HG02973 (cell line): Measurements from ENCODE around the gene ANKDD1B.
"Not testable (repeated sequence)": the region's sequence is repeated elsewhere in the genome, so short reads cannot be mapped to it uniquely, and the experiment has no call there.

Experiments
- ATAC-seq: cut with Tn5 transposase; IDR thresholded peaks from one replicate; pipeline ENCODE4 v1.9.1; 2021; ENCODE audit warnings: moderate library complexity; ENCODE audit not compliant: unreplicated experiment

Gene ANKDD1B

DNA sequence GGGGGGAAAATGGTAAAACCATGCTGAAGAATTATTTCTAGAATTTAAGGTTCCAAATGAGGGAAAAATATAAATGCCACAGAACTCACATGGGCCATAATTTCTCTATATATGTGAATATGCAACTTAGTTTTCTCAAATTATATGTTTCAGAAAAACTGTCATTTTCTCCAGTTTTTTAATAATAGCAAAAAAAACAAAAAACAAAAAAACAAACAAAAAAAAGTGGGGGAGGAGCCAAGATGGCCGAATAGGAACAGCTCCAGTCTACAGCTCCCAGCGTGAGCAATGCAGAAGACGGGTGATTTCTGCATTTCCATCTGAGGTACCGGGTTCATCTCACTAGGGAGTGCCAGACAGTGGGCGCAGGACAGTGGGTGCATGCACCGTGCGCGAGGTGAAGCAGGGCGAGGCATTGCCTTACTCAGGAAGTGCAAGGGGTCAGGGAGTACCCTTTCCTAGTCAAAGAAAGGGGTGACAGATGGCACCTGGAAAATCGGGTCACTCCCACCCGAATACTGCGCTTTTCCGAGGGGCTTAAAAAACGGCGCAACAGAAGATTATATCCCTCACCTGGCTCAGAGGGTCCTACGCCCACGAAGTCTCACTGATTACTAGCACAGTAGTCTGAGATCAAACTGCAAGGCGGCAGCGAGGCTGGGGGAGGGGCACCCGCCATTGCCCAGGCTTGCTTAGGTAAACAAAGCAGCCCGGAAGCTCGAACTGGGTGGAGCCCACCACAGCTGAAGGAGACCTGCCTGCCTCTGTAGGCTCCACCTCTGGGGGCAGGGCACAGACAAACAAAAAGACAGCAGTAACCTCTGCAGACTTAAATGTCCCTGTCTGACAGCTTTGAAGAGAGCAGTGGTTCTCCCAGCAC, 84.5 kb downstream of the ANKDD1B start:
- not testable (repeated sequence) for ATAC-seq

DNA sequence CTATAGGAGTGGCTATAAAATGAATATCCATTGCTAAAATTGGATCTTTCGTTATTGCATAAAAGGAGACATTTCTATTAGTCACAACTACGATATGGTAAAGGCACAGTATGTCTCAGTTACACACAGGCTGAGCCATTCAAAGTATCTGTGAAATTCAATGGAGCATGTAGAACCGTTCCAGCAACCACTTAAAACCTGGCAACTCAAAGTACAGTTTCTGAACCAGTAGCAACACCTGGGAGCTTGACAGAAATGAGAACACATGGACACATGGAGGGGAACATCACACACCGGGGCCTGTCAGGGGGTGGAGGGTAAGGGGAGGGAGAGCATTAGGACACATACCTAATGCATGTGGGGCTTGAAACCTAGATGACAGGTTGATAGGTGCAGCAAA, 90.6 kb downstream of the ANKDD1B start:
- ATAC-seq, result no peak

DNA sequence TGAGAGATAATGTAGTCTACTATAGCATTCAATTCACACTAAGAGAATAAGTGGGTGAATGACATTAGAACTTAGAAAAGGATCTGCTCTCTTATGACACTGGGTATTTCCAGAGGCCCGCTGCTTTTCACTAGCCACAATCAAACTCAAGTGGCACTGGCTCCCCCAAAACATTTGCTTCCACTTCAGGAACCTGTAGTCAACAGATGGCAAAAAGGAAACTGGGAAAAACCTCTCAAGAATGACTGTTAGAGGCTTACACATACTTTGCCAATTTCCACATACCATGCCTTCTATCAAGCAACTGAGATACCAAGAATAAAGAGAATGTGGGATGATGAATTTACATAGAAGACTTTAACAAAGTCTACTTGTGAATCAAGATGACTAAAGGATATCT, 94.8 kb downstream of the ANKDD1B start:
- ATAC-seq, result no peak

DNA sequence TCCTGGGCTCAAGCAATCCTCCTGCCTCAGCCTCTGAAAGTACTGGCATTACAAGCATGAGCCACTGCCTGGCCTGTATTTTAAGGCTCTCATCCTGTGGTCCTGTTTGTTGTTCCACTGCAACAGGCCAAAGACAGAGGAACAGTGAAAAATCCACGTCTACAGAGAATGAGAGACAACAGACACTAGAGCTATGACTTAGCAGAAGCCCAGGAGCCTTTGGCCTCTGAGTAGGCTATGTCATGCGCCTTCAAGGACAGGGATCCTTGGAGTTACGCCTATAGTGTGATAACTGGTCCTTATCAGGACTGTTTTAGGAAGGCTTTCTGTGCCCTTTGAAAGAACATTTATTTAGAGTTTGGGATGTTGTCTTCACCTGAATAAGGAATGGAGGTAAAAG, 95.5 kb downstream of the ANKDD1B start:
- ATAC-seq, result no peak

DNA sequence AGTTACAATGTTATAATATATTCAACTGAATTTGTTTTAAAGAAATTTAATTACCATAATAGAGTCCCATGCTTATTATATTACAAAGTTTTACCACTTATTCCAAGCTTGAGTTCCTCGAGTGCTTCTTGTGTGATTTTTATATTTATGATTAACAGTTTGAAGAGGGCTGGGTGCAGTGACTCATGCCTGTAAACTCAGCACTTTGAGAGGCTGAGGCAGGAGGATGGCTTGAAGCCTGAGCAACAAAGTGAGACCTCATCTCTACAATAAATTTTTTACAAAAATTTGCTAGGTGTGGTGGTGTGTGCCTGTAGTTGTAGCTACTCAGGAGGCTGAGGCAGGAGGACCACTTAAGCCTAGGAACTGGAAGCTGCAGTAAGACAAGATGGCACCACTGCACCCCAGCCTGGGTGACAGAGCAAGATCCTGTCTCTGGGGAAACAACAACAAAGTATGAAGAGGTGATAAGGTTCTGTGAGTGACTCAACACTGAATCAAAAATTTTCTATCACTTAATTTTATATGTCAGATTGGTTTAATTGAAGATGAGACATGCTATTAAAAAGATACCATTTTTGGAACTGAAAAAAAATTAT, 96.8 kb downstream of the ANKDD1B start:
- ATAC-seq, result no peak

DNA sequence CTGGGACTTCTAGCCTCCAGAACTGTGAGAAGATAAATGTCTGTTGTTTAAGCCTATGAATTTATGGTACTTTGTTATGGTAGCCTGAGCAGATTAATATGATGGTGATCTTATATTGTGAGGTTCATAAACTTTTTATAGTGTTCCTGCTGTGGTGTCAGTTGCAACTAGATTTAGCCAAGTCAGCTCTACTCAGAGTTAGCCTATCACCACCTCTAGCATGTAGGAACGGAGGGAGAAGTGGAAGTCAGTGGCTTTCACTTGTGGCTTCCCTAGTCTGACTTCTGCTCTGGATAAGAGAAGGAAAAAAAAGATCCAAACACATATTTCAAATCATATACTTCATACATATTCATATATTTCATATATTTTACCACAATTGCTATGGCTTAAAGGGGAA, 99.4 kb downstream of the ANKDD1B start:
- no peak for ATAC-seq

DNA sequence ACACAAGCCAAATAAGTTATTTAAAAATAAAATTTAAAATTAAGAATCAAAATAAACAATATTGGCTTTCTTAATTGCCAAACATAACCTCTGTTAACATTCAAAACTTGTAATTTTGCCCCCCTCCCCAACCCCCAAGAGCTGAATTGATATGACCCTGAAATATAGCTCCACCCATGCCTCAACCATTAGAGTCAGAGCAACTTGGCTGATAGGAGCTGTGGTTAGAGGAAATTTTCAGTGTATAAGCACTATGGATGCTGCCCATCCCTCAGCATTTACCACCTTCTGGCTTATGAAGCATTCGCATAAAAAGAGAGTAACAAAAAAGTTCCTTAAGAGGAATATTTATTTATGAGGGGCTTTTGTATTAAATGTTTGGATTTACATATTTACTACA, 99.9 kb downstream of the ANKDD1B start:
- no peak for ATAC-seq

DNA sequence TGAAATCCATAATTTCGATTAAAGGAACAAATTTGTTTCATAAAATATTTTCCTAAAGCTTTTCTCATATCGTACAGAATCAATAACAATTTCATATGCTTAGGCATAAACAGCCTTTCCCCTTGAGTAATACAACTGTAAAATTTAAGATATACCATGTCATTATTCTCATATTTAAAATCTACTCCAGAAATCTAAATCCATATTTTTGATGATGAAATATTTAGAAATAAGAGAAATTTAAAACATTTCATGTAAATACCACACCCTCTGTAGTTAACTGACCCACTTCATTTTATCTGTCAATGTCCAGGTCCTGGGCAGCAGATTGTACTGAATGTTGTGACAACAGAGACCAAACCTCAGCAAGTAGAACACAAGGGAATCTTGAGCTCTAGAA, 100.8 kb downstream of the ANKDD1B start:
- no peak for ATAC-seq

DNA sequence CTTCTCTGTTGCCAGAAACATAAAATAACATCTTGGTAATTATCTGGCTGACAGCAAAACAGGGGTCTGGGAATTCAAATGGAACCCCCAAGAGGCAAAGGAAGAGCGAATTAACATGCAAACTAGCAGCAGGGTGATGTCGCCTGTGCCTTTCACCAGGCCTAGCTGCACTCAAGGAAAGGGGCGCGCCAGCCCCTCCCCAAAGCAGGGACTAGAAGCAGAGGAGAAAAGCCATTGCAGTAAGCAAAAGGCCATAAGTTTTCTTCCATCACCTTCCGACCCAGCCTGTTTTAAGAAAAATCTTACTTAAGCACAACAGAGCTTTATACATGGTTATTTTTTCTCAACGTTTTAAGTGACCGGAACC, 105.4 kb downstream of the ANKDD1B start:
- peak; percentile 16 for ATAC-seq

DNA sequence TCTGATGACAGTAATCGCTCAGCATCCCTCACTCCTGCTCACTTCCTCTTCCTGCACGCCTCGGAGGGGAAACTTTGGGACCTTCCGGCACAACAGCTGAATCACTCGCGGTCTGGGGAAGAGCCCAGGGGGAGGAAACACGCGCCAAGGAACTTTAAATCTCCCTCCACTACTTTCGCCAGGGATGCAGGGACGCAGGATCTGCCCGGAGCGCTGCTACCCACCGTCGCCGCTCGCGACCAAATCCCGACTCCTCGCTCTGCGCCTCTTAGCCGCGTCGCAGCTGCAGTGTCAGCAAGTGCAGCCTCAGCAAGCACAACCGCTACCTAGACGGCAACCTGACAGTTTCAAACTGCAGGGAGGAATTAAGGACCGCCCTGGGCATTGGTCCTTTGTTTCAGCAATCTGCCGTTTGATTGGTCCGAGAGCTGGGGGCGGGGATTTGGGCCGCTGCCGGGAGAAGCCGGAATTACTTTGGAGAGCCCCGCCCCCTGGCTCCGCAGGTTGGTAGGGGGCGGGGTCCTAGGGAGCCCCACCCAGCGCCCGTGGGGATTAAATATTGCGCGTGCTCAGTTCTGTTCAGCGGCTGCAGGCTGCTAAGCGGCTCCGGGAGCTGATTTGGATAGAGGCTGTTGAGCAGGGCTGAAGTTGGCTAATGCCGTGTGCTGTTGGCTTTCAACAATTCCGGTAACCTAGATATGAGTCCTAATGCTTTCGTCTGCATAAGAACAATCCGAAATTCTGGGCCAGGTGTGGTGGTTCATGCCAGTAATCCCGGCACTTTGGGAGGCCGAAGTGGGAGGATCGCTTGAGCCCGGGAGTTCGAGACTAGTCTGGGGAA, 106.0 kb downstream of the ANKDD1B start, which contains the start of gene POC5:
TSS of gene POC5 (minus strand) at position 356 of the 841 bp plus-strand sequence. CDS start 4,500 bp downstream, outside the sequence.
- ATAC-seq, result peak; percentile 93

DNA sequence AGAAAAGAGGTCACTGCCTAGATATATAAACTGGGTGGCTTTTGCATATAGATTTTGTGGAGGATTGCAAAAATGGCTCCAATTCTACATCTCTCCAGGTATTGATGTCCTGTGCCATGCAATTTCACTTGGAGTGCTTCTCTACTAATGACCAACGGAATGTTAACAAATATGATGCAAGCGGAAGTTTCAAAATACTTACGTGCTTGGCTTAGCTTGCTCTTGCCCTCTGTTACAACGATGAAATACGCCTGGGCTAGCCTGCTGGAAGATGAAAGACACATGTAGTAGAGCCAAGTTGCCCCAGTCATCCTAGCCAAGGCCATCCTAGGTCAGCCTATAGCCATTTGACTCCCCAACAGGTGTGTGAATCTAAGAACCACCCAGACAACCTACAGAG, 109.6 kb downstream of the ANKDD1B start:
- ATAC-seq, result no peak
